HG03095 (cell line): Measurements from ENCODE around the gene KRTAP5-1.
"Not testable (repeated sequence)": the region's sequence is repeated elsewhere in the genome, so short reads cannot be mapped to it uniquely, and the experiment has no call there.

ENCODE experiments used
- ATAC-seq: cut with Tn5 transposase; IDR thresholded peaks from one replicate; pipeline ENCODE4 v1.9.1; 2021; ENCODE audit warnings: moderate library complexity; ENCODE audit not compliant: unreplicated experiment

The KRTAP5-1 gene

DNA sequence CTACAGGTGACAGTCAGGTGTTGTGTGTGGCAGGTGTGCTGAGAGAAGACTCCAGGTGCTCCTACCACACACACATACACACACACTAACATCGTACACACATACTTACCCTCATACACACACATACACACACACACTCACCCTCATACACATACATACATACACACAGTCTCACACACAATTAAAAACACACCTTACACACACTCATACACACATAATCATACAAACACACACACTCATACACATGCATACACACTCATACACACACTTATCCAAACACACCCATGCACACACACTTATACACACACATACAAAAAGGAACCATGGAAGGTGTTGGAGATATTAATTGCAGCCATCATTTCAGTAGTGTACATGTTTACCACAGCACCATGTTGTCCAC, 18.5 kb upstream of the KRTAP5-1 start:
- ATAC-seq, result no peak

DNA sequence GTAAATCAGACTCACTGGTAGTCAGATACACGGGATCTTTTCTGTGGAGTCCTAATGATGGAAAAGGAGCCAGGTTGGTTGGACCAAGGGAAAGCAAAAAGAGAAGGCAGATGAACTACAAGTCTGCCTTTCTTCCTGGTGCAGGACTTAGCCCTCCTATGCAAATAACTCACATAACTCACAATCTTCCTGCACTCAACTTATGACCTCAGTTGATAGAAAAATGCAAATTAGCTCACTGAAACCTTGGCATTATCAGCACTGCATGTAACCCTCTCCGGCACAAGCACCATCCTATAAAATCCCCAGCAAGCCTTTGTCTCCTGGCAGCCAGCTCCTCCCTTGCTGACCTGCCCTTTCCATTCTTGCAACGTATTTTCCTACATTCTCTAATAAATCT, 16.6 kb upstream of the KRTAP5-1 start:
- not testable (repeated sequence) for ATAC-seq

DNA sequence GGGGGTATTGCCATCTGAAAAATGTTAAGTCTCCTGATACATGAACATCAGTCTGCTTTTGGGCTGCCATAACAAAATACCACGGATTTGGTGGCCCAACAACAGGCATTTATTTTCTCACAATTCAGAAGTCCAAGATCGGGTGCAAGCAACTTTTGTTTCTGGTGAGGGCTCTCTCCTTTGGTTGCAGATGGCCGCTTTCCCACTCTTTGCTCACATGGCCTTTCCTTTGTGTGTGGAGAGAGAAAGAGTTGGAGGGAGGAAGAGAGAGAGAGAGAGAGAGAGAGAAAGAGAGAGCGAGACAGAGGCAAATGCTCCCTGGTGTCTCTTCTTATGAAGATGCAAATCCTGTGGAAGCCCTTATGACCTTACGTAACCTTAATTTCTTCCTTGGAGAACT, 15.5 kb upstream of the KRTAP5-1 start:
- no peak for ATAC-seq

DNA sequence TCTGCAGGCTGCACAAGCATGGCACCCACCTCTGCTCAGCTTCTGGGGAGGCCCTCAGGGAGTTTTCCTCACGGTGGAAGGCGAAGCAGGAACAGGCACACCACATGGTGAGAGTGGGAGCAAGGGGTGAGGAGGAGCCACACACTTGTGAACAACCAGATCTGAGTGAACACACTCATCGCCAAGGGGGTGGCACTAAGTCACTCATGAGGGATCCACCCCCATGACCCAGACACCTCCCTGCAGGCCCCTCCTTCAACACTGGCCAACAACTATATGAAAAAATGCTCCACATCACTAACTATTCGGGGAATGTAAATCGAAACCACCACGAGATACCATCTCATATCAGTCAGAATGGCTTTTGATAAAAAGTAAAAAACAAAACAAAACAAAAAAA, 13.7 kb upstream of the KRTAP5-1 start:
- ATAC-seq, result no peak

DNA sequence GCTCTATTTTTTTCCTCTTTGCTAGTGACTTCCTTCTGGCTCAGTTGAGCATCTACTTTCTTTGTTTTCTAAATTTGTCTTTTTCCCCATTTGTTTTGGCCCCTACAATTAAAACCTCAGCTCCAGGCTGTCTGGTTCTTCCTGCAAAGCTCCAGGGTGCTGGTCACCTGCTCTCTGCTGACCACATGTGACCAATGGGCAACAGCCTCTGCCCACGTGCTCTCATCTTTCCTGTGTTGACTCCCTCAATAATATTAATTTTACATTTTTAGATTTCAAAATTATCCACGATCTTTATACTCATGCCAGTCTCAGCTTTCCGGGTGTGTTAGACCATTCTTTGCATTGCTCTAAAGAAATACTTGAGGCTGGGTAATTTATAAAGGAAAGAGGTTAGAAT, 13.3 kb upstream of the KRTAP5-1 start:
- ATAC-seq, result not testable (repeated sequence)

DNA sequence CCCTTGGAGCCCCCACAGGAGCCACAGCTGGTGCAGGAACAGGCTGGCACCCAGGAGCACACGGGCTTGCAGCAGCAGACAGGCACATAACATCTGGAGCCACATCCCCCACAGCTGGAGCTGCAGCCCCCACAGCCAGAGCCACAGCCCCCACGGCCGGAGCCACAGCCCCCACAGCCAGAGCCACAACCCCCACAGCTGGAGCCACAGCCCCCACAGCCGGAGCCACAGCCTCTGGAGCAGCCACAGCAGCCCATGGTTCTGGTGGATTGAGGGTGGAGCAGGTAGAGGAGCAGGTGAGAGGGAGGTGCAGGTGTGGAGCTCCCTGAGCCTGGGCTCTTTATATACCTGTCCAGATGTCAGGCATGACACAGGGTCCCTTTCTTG, 12.9 kb upstream of the KRTAP5-1 start, which contains the start of gene KRTAP5-2:
TSS of gene KRTAP5-2 (minus strand) at position 301 of the 387 bp plus-strand sequence. CDS start at position 257, 44 bp downstream.
- ATAC-seq, result no peak

DNA sequence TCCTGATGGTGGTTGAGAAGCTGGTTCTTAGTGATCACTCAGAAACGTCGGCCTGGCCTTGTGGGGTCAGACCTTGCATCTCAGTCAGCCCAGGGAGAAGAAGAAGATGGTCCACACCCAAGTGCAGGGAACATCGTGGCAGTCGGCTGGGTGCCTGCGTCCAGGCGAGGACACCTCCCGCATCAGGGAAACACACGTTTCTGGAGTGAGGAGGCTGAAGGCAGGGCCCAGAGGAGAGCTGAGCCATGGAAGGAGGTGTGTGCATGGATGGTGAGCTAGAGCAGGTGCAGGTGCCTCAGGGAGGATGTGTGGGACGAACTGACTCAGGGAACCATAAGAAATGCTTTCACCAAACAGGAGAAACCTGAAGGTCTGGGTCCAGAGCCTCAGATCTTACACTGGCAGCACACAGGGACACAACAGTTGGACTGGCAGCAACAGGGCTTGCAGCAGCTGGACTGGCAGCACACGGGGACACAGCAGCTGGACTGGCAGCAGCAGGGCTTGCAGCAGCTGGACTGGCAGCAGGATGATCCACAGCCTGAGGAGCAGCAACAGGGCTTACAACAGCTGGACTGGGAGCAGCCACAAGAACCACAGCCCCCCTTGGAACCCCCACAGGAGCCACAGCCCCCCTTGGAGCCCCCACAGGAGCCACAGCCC, 12.4 kb upstream of the KRTAP5-1 start:
- ATAC-seq, result no peak

DNA sequence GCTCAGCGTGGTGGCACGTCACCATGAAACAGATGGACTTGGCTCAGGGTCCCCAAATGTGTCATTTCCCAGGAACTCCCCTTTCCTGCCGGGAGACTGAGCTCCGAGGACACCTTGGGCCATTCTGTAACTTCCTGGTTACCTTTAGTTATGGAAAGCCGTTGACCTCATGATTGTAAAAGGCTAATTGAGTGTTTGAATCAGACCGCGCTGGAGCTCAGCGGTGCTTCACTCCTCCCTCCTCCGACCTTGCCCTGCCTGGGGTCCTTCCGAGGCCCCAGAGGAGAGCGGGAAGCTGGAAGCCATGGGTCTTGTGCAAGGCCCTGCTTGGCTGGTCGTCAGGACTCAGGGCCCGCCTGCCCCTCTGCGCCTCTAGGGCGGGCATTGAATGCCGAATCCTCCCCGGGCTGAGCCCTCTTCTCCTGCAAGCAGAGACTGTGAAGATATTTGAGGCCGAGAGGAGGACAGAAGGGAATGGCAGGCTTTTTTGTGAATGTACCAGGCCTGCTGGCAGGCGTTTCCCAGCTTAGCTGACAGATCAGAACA, 11.6 kb upstream of the KRTAP5-1 start:
- ATAC-seq, result not testable (repeated sequence)

DNA sequence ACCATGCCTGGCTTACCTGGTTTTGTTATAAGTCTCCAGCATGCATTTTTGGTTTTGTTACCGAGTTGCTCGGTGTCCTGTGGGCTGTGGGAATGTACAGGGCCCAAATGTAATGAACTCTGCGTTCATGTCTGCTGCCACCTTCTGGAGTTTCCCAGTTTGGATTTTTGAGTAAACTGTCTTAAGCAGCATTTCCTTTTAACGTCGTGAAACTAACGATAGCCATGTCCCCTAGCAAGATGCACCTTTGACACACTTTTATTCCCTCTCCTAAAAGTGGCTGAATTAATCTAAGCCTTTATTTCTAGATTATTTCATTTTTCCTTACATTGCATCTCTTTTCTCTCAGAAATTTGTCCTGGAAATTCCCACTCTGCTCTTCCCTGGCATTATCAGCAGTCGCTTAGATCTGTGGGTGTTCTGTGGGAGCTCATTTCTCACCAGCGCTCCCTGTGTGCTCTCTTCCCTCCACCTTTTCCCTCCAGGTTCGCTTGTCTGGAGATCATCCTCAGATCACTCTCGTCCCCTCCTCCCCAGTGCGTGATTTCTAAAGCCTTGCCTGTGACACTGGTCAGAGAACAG, 11.0 kb upstream of the KRTAP5-1 start:
- ATAC-seq, result not testable (repeated sequence)

DNA sequence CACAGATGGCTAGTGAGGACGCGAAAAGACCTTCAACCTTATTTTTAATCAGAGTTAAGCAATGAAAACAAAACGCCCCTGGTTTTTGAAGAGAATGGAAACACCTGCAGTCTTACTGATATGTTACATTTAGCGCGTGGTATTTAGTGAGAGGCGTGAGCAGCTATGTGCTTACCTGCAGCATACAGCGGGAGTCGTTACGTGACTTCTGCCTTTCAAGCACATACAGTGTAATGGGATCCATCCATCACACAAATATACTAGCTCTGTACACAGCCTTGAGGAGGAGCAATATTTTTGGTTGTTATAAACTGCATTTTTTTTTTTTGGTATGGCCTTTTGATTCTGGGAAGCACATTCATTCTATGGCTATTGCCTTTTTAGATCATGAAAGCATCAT, 7.5 kb upstream of the KRTAP5-1 start:
- ATAC-seq, result no peak

DNA sequence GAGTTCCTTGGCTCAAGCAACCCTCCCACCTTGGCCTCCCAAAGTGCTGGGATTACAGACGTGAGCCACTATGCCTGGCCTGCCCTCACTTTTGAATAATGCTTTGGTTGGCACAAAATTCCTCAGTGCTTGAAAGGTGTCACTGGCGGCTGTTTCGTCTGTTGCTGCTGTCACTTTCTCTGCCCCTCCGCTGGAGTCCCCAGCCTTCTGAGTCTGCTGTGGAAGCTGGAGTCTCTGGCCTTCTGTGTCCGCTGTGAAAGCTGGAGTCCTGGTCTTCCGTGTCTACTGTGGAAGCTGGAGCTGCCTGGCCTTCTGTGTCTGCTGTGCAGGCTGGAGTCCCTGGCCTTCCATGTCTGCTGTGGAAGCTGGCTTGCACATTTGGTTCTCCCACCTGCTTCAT, 4.9 kb upstream of the KRTAP5-1 start:
- no peak for ATAC-seq

DNA sequence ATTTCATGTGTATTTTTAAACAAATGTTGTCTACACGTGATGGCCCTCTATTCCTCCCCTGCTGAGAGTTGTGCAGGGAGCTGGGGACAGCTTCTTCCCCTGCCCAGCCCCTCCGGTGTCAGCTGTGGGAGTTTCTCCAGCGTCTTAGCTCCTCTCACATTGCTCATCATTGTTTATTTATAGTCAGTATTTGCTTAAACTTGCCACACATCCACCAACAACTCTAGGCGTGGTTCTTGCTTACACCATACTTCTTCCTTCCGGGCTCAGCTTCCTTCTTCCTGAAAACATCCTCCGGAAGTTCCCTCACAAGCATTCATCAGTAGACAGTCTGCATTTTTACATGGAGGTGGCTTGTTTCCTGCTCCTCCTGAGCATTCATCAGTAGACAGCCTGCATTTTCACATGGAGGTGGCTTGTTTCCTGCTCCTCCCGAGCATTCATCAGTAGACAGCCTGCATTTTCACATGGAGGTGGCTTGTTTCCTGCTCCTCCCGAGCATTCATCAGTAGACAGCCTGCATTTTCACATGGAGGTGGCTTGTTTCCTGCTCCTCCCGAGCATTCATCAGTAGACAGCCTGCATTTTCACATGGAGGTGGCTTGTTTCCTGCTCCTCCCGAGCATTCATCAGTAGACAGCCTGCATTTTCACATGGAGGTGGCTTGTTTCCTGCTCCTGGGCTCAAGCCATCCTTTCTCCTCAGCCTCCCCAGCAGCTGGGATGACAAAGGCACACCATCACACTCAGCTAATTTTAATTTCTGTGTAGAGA, 4.3 kb upstream of the KRTAP5-1 start:
- not testable (repeated sequence) for ATAC-seq

DNA sequence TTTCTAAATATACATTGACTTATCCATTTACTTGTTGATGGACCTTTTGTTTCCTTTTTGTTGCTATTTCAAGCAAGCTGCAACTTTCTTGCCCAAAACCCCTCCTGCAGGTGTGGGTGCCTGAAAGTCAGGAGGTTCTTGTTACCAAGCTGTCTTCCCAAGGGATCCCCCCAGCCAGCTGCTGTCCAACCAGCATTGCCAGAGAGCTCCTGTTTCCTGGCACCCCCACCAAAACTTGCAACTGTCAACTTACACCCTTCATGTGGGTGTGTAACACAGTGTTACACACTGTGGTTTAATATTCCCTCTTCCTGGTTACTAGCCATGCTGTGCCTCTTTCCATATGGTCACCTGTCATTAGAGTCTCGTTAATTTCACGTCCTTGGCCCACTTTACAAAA, 1.6 kb upstream of the KRTAP5-1 start:
- no peak for ATAC-seq

DNA sequence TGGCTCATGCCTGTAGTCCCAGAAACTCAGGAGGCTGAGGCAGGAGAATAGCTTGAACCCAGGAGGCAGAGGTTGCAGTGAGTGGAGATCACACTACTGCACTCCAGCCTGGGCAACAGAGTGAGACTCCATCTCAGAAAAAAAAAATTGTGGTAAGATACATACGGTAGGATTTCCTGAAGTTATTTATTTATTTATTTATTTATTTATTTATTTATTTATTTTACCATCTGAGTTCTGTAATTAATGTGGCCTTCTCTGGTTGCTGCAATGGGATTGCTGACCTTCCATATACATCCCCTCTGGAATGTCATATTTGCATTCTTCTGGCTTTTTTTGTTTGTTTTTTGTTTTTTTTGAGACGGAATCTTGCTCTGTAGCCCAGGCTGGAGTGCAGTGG, 2.2 kb downstream of the KRTAP5-1 start:
- not testable (repeated sequence) for ATAC-seq

DNA sequence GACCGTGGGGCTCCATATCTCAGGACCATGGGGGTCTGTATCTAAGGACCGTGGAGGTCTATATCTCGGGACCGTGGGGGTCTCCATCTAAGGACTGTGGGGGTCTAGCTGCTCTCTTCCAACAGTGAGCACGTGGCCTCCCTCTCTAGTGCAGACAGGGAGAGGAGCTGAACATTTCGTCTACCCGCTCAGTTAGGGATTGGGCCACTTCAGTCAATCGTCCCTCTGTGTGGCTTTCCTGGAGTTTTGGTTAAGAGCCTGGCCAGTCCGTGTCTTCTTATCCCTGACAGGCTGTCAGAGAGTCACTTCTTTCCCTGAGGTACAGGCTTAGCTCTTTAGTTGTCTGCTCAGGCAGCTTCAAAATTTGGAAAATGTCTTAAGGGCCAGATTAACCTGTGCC, 3.1 kb downstream of the KRTAP5-1 start:
- ATAC-seq, result no peak

DNA sequence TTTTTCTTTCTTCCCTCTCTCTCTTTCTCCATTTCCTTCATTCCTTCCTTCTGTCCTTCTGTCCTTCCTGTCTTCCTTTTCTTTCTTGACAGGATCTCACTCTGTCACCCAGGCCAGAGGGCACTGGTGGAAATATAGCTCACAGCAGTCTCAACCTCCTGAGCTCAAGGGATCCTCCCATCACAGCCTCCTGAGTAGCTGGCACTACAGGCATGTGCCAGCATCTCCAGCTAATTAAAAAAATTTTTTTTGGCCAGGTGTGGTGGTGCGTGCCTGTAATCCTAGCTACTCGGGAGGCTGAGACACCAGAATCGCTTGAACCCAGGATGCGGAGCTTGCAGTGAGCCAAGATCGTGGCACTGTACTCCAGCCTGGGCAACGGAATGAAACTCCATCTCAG, 8.3 kb downstream of the KRTAP5-1 start:
- ATAC-seq, result no peak

DNA sequence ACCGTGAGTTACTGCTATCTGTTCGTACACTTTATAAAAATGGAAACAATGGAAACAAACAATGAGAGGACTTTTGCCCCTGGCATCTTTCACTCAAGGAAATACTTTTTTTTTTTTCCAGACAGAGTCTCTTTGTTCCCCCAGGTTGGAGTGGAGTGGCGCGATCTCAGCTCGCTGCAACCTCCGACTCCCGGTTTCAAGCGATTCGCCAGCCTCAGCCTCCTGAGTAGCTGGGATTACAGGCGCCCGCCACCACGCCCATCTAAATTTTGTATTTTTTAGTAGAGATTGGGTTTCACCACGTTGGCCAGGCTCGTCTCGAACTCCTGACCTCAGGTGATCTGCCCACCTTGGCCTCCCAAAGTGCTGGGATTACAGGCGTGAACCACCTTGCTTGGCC, 9.3 kb downstream of the KRTAP5-1 start:
- not testable (repeated sequence) for ATAC-seq

DNA sequence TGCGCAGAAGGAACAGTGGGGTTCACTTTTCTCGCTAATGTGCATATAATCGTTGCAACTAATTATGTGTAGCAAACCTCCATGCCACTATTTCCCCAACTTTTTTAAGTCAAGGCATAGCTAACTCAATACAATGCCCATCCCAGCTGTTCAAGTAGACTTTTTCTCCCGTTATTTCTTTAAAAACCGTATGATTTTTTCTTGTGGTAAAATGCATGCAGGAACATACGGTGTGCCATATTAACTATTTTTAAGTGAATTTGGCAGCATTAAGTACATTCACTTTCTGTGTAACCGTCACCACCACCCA, 10.2 kb downstream of the KRTAP5-1 start:
- no peak for ATAC-seq

DNA sequence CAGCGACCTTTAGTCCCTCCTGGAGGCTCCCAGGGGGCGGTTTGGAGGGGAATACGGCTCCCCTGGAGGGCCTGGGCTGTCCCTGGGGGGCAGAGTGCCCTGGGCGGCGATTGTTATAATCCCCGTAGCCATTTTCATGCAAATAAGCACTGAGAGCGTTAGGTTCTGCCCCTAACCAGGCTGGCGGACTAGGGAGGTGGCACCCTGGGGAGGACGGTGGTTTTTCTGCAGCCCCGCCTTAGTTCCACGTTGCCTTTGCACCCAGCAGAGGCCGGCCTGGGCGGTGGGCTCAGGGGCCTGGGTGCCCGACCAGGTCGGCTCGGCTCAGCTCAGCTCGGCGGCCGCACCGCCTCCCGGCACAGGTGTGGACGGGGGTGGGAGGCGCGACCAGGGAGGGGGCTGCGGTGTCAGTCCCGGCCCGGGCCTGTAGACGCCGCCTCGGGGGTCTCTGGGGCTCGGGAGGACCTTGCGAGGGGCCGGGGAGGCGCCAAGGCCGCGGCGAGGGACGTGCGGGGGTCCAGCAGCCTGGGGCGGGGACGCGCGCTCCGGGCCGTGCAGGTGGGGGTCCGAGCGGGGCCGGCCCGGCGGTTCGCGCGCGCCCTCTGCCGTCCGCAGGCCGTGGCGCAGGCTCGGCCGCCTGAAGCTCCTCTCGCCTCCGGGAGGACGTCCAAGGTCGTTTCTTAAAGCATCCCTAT, 10.7 kb downstream of the KRTAP5-1 start:
- ATAC-seq, result no peak

DNA sequence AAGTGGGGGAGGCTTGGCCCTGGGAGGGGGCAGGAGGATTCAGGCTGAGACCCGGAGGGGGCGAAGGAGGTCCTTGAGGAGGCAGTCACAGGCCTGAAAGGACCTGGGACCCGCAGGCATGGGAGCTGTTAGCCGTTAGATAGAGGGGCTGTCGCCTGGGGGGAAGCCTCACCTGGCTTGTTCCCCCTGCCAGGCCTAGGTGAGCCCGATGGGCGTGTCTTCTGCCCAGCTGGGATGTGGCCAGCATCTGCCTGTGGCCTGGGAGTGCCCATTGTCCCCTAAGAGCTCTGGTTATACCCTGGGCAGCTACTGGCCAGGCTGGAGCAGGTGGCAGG, 11.2 kb downstream of the KRTAP5-1 start:
- ATAC-seq, result no peak

DNA sequence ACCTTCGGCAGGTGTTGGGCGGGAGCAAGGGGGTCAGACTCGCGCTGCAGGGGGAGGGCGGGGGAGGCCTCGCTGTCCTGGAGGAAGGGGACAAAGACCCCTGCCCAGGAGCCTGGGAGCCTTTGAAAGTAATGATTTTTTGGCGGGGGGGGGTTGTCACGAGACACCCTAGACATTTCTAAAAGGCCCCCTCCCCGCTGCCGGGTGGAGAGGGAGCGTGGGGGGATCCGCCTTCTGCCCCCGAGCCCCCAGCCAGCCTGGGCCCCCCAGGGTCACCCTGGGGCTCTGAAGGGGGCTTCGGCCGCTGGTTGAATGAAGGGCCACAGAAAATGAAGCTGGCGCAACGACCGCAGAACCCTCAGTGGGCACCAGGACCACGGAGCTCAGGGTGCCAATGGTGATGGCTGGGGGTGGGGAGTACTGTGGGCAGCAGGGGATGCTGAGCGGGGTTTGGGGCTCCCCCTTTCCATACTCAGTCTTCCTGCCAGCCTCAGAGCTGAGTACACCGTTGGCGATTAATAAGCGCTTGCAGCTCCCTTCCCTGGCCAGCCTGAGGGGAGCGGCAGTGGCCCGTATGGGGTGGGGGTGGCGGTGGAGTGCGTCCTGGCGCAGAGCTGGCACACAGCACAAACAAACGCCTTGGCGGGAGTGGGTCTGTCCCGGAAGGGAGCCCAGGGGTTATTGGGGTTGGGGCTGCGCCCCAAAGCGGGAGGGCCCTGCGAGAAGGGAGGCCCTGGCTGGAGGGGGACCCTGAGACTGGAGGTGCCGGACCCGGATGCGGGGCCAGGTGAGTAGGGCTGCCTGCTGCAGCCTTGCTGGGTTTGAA, 11.8 kb downstream of the KRTAP5-1 start:
- ATAC-seq, result no peak
